Duodenal mucosa (tissue), 2 donors: Measurements from ENCODE around the gene TAL1.

Experiments
- H3K27ac ChIP-seq: one replicate; pipeline ENCODE4 v1.7.0; 2013; ENCODE audit warnings: low read depth, low read length
- H3K27me3 ChIP-seq, 2 donors: one replicate each; pipeline ENCODE4 v1.7.0; 2013; ENCODE audit warnings: low read length in 2 of 2, control low read depth in 1 of 2; ENCODE audit not compliant: insufficient read depth in 2 of 2, control insufficient read depth in 1 of 2
- H3K36me3 ChIP-seq, 2 donors: one replicate each; pipeline ENCODE4 v1.7.0; 2013; ENCODE audit warnings: low read length in 2 of 2, control low read depth in 1 of 2; ENCODE audit not compliant: insufficient read depth in 2 of 2, control insufficient read depth in 1 of 2
- H3K4me1 ChIP-seq, 2 donors: one replicate each; pipeline ENCODE4 v1.7.0; 2013; ENCODE audit warnings: low read length in 2 of 2, control low read depth in 1 of 2; ENCODE audit not compliant: insufficient read depth in 2 of 2, control insufficient read depth in 1 of 2
- H3K4me3 ChIP-seq, 2 donors: one replicate each; pipeline ENCODE4 v1.7.0; 2013; ENCODE audit warnings: low read length in 2 of 2, low read depth in 1 of 2
- H3K9ac ChIP-seq, 2 donors: one replicate each; pipeline ENCODE4 v1.7.0; 2013; ENCODE audit warnings: low read length in 2 of 2, low read depth in 1 of 2
- H3K9me3 ChIP-seq, 2 donors: one replicate each; pipeline ENCODE4 v1.7.0; 2013; ENCODE audit warnings: low read length in 2 of 2, control low read depth in 1 of 2; ENCODE audit not compliant: control insufficient read depth in 1 of 2

TAL1 gene

GRCh38 chr1:47229886-47230691 lies 1.9 kb downstream of the TAL1 start:
- Histone ChIP-seq H3K36me3 (no peaks in the 10 kb centered on the region), H3K9me3 (no peaks in the 10 kb centered on the region), H3K27me3 (peaks cover 84 to 90% of the 10 kb centered on the region in 2 donors), H3K9ac (no peak overlapping the region), H3K4me1 (peaks cover 8 to 16% of the 10 kb centered on the region in 2 donors), H3K4me3 (peak overlapping the region; percentile 8 to 36), H3K27ac (no peak overlapping the region)

GRCh38 chr1:47229031-47229885 lies 2.8 kb downstream of the TAL1 start:
- H3K36me3 ChIP-seq = no peaks in the 10 kb centered on the region
- peak overlapping the region; percentile 8 to 16 for H3K4me3 ChIP-seq
- H3K9me3 ChIP-seq = no peaks in the 10 kb centered on the region
- peaks cover 12 to 16% of the 10 kb centered on the region in 2 donors for H3K4me1 ChIP-seq
- H3K27ac ChIP-seq = no peak overlapping the region
- peaks cover 90 to 93% of the 10 kb centered on the region in 2 donors for H3K27me3 ChIP-seq
- H3K9ac ChIP-seq = no peak overlapping the region

GRCh38 chr1:47228644-47229030 lies 3.4 kb downstream of the TAL1 start:
- Histone ChIP-seq H3K27me3 (peaks cover 90 to 93% of the 10 kb centered on the region in 2 donors), H3K9me3 (no peaks in the 10 kb centered on the region), H3K9ac (no peak overlapping the region), H3K4me3 (no peak overlapping the region), H3K4me1 (peaks cover 12 to 16% of the 10 kb centered on the region in 2 donors), H3K27ac (no peak overlapping the region), H3K36me3 (no peaks in the 10 kb centered on the region)

DNA sequence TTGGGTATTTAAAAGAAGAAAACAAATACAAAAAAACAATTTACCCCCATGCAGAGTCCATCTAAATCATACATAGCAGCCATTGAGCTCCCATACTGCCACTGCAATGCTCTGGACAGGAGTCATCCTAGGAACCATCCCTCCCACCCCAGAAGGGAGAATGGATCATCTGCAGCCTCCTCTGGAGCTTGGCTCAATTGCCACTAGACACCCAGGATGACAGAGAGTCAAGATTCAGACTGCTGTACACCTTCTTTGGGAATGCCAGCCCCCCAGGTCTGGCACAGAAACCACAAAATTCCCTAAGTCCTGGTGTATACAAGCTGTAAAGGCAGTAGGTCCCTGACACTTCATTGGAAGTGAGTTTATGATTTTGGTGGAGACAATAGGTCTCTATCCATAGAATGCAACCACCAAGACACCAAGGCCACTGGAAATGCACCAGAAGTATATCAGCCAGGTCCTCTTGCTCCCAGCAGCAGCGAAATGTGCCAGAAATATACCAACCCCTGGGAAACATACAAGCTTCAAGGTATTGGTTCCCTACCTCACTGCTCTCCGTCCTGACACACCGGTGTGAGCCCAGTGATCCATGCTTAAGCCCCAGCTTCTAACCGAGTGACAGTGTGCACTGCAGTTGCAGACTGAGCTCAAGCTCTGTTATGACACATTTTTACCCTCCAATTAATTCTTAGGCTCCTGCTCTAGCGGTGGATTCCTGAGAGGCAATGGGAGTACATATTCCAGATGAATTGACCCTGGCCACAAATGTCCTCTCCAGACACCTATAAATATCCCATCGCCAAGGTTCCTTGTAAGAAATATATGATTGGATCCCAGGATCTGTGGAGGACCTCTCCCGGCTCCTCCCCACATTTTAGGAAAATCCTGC lies 4.4 kb downstream of the TAL1 start:
- peaks cover 12 to 16% of the 10 kb centered on the region in 2 donors for H3K4me1 ChIP-seq
- H3K27ac ChIP-seq = no peak overlapping the region
- no peaks in the 10 kb centered on the region for H3K36me3 ChIP-seq
- no peak overlapping the region for H3K9ac ChIP-seq
- no peak overlapping the region for H3K4me3 ChIP-seq
- peaks cover 86 to 93% of the 10 kb centered on the region in 2 donors for H3K27me3 ChIP-seq
- H3K9me3 ChIP-seq = no peaks in the 10 kb centered on the region

GRCh38 chr1:47226839-47227215 lies 5.2 kb downstream of the TAL1 start:
- no peaks in the 10 kb centered on the region for H3K9me3 ChIP-seq
- peaks cover 89 to 95% of the 10 kb centered on the region in 2 donors for H3K27me3 ChIP-seq
- no peak overlapping the region for H3K27ac ChIP-seq
- H3K4me3 ChIP-seq = no peak overlapping the region
- H3K4me1 ChIP-seq = peaks cover 12 to 16% of the 10 kb centered on the region in 2 donors
- H3K9ac ChIP-seq = no peak overlapping the region
- H3K36me3 ChIP-seq = no peaks in the 10 kb centered on the region

DNA sequence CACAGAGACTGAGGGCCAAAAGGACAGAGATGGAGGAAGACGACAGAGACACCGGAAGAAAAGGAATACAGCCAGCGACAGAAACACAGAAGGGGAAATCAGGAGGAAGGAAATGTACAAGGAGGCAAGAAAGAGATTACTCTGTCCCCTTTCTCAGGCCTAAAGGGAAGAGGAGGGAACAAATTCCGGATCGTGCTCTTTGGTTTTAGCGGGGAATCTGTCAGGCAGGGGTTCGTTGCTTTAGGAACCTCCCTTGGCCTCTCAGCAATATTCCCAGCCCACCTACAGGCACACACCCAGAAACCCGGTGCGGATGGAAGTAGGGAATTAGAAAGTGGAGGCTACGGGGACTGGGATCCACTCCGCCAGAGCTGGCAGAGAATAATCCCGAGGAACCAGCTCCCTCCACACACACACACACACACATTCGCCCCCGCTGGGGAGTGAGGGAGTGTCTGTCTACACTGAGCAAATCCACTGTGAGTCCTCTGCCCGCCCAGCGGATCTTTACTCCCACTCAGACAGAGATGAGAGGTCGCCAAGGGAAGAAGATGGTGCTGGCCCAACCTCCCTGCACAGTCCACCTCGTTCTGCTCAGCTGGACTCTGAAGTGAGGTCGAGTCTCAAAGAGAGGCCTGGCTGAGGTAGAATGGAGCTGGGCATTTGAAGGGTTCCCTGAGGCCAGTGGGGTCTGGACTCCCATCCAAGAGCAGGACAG lies 5.7 kb downstream of the TAL1 start:
- no peaks in the 10 kb centered on the region for H3K9me3 ChIP-seq
- H3K4me1 ChIP-seq = peaks cover 6 to 12% of the 10 kb centered on the region in 2 donors
- H3K36me3 ChIP-seq = no peaks in the 10 kb centered on the region
- H3K27me3 ChIP-seq = peaks cover 86 to 94% of the 10 kb centered on the region in 2 donors
- no peak overlapping the region for H3K27ac ChIP-seq
- no peak overlapping the region for H3K4me3 ChIP-seq
- H3K9ac ChIP-seq = no peak overlapping the region

DNA sequence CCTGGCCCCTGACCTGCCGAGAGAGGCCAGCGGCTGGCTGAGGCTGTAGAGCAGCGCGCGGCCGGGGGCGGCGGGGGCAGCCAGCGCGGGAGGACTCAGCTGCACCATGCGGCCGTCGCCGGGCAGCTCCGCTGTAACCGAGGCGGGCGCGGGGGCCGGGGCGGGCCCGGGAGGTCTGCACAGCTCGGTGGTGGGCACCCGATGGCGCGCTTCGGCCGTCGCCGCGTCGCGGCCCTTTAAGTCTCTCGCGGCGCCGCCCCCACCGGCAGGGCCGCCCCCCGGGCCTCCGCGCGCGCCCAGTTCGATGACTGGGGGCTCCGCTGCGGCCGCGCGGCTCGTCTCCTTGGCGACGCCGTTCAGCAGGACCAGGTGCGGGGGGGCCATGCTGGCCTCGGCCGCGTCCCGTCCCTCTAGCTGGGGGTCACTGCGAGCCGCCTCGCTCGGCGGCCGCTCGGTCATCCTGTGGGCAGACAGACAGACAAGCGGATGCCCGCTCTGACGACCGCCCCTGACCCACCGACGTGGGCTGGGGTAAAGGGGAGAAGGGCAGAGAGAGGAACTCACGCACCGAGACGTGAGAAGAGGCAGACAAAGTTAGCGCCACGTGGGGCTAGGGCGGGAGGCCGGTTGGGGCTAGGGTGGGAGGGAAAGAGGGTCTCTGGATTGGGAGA lies 6.5 kb downstream of the TAL1 start:
- no peak overlapping the region for H3K27ac ChIP-seq
- no peak overlapping the region for H3K9ac ChIP-seq
- H3K27me3 ChIP-seq = peaks cover 79 to 88% of the 10 kb centered on the region in 2 donors
- no peak overlapping the region for H3K4me3 ChIP-seq
- H3K36me3 ChIP-seq = no peaks in the 10 kb centered on the region
- peaks cover 5 to 11% of the 10 kb centered on the region in 2 donors for H3K4me1 ChIP-seq
- no peaks in the 10 kb centered on the region for H3K9me3 ChIP-seq

- no peak overlapping the region for H3K9ac ChIP-seq
- no peak overlapping the region for H3K27ac ChIP-seq
- H3K9me3 ChIP-seq = no peaks in the 10 kb centered on the region
- peak overlapping the region in 1 of 2 donors; percentile 32 for H3K4me3 ChIP-seq
- peaks cover 72 to 81% of the 10 kb centered on the region in 2 donors for H3K27me3 ChIP-seq
- H3K36me3 ChIP-seq = no peaks in the 10 kb centered on the region
- peaks cover 5 to 11% of the 10 kb centered on the region in 2 donors for H3K4me1 ChIP-seq
Measured at GRCh38 chr1:47224676-47225399, 7.2 kb downstream of the TAL1 start.
